GM21619 (cell line): ENCODE data around the gene CD5L.

Experiments used
- ATAC-seq: cut with Tn5 transposase; IDR thresholded peaks from one replicate; pipeline ENCODE4 v1.9.1; 2021; ENCODE audit not compliant: unreplicated experiment

CD5L gene

GRCh38 chr1:157841708-157842107 lies at the start of gene CD5L:
CD5L (minus strand) TSS chr1:157841808; CDS start chr1:157841701, 107 bp downstream.
- ATAC-seq, result no peak

DNA sequence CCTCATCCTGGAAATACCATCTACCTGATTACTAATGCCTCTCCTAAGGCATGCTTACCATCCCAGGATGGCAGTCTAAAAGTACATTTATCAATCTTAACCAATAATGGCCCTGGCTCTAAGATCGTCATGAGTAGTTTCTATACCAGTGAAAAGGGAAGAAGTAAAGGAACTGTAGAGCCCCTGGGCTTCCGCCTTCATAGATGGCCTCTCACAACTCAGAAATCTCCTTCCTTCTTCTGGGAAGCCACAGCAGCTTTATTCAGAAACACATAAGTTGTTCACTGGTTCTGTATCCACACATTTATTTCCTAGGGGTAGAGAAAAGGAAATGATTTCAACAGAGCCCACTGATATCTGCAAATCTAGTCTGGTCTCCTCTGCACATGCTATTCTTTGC lies 41.0 kb upstream of the CD5L start:
- ATAC-seq, result no peak

GRCh38 chr1:157880621-157881020 lies 39.0 kb upstream of the CD5L start:
- no peak for ATAC-seq

GRCh38 chr1:157878059-157878458 lies 36.5 kb upstream of the CD5L start:
- no peak for ATAC-seq

- no peak for ATAC-seq
Measured at GRCh38 chr1:157870490-157870889, 28.9 kb upstream of the CD5L start.

- no peak for ATAC-seq
Measured at GRCh38 chr1:157868654-157869053, 27.0 kb upstream of the CD5L start.

DNA sequence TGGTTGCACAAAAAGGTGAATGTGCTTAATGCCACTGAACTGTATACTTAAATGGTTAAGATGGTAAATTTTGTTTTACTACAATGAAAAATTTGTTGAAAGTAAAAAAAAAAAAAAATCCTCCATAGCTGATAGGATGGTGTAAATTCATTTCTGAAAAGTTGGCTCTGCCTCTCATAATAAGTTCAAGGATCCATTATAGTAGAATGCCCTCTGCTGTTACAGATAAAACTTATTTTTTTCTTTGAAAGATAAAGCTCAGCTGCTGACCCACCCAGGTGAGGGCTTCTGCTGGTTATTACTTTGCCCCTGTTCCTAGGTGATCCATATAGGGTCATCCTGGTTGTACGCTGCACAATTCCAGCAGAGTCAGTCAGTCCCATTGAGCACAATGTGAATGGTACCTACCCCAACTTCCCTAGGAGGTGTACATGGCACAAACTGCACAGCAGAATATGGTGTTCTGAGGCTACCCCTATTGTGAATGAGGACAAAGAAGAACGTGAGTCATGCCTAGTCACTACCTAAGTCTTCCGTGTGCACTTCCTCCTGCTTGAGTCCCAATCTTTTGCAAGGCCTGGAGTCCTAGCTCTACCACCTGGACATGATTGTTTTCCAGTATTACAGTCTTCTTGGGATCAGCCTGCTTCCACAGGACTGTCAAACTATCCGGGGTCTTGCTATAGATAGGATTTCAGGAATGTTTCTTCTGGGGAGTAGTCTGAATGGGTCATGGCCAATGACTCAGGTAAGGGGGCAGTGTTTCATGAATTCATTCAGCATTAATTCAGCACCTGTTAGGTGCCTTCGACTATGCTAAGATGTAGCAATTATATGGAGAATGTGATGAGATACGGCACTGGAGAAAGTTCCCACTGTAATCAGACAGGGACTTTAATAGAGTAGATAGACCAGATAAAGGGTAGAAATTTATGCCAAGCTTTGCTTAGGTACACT lies 20.8 kb upstream of the CD5L start:
- no peak for ATAC-seq

- ATAC-seq, result peak; percentile 74
Measured at GRCh38 chr1:157856538-157856937, 14.9 kb upstream of the CD5L start.

DNA sequence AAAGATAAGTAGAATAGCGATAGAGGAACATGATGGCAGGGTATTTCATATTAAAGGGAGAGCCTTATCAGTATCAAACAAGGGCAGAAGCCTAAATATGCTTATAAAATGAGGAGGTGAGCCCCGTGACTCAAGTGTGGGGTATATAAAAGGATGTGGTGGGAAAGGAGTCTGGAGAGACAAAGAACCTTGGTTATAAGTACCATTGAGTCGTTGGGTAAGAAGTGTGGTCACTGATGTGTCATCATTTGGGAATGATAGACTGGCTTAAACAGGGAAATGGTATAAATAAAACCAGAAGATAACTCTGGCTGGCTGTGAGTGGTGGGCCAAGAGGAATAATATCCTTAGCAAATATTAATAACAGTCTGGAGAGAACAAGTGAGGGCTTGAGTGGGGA lies 10.9 kb upstream of the CD5L start:
- ATAC-seq, result no peak

DNA sequence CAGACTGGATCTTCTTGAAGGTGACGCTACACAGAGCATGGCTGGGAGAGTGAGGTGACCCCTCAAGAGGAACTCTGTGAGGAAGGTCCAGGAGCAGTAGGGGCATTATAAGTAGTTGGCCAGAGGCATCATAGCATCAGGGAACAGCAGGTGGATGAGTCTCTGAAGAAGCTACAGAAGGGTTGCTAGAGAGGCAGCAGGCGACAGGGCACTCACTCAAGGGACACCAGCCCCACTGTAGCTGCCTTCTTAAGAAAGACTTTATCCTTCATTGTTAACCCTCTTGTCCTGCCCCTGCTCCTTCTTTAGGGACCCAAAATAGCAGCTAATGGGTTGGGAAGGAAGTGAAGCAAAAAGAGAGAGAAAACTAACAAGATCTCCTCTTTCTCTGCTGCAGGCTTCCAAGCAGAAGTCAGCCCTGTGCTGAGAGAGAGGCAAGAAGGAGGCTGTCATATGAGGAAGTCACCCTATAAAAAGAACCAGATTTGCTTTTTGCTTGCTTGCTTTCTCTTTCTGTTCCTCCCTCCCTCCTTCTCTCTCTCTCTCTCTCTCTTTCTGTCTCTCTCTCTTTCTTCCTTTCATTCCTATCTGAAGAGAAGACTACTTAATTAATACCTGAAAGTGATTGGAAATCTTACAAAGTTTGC lies 7.7 kb upstream of the CD5L start:
- ATAC-seq, result peak; percentile 83

- no peak for ATAC-seq
Measured at GRCh38 chr1:157844089-157844830, 2.7 kb upstream of the CD5L start.

- ATAC-seq, result no peak
Measured at GRCh38 chr1:157842939-157843338, 1.3 kb upstream of the CD5L start.

- no peak for ATAC-seq
Measured at GRCh38 chr1:157838966-157839365, 2.6 kb downstream of the CD5L start.

GRCh38 chr1:157834430-157834829 lies 7.2 kb downstream of the CD5L start:
- no peak for ATAC-seq

DNA sequence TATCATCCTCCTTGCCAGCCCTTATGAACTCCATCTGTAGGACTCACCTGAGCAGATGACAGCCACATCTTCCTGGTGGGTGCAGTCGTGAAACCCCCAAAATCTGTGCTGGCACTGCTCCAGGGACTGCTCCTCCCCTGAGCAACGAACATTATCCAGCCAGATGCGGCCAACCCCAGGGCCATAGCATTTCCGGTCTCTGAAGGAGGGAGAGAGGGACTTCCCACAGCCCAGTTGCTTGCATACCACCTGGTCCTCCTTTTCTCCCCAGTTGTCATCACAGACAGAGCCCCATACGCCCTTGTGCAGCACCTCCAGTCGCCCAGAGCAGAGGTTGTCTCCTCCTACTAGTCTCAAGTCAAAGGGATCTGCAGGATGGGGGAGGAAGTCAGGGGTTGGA lies 8.5 kb downstream of the CD5L start:
- ATAC-seq, result no peak

- no peak for ATAC-seq
Measured at GRCh38 chr1:157831968-157832626, 9.5 kb downstream of the CD5L start.

DNA sequence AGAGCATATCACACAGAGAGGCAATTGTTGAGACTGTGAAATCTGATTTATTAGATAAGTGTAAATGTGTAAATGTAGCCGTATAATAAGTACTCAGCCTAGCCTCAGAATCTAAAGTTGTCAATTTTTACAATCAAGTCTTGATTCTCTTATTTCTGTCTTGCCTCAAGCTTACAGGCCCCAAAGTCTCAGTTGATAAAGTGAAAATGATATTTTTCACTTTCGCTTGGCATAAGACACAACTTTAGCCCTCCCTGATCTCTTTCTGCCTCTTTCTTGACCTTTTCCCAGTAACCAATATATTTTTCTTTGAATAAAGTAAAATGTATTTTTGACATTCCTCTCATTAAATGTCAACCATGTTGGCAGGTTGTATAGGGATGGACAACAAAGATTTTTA lies 10.7 kb downstream of the CD5L start:
- ATAC-seq, result no peak

DNA sequence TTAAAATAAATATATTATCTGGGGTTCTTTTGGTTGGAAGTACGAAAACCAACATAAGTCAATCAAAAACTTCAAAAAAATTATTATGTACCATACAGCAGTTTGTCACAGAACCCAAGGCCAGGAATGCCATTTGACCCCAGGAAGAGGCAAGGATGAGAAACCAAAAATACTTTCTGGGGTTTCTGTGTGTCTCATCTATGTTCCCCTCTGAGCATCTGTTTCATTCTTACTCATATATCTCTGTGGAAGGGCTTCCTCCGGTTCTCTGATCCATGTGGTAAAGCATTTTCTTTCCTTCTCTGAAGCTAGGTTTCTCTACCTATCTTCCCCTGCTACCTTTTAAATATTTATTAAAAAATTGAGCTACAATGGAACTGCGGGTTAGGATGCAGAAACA lies 11.9 kb downstream of the CD5L start:
- no peak for ATAC-seq

- no peak for ATAC-seq
Measured at GRCh38 chr1:157829210-157829609, 12.4 kb downstream of the CD5L start.

DNA sequence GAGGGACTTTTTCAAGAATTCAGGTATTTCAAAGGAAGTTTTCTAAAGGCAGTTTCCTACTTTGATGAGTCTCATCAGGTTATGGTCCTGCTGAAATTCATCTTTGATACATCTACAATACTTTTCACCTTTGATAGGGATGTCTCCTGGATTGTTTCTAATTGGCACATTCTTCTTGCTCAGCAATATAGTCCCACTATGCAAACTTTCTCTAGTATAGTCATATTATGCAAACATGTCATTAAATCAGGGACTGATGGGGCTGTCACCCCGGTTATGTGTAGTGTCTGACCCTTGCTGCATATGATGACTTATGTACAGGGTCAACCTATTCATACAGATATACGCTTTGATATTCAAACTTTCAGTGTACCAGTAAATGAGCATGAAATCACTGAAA lies 21.3 kb downstream of the CD5L start:
- ATAC-seq, result no peak

GRCh38 chr1:157819896-157820295 lies 21.7 kb downstream of the CD5L start, which contains the start of gene FCRL1:
FCRL1 (minus strand) TSS chr1:157820120; CDS start chr1:157820037, 83 bp downstream.
- ATAC-seq, result no peak
